K562 (cell line): ENCODE data around the gene PRDM1. TPM values are rescaled to one million over a fixed set of nuclear protein-coding genes. Genes with fewer than 3 reads are reported as not detected.

Source experiments
- ATAC-seq: fragments of 200-7000 bp; cut with Tn5 transposase; 3 replicates; pipeline ENCODE4 v1.9.1; 2020; ENCODE audit warnings: moderate library complexity
- BruUV-seq: library from RNA; stranded (reverse); fragments of 400-500 nt; replicated peaks from 2 replicates; lab custom pipeline; 2021; lab: Mats Ljungman, UMichigan
- CTCF ChIA-PET: fragments of 300-600 bp; formaldehyde crosslinking; extraction: SDS; loops from one replicate; lab custom pipeline; 2021; ENCODE audit warnings: low intra/inter-chr PET ratio; lab: Yijun Ruan, JAX
- POLR2A ChIA-PET: fragments of 300-600, 350-650 bp; sonication (Branson Sonifier 250); formaldehyde crosslinking; extraction: SDS; loops from one replicate; lab custom pipeline; 2021; ENCODE audit warnings: antibody characterized with exemption, inconsistent platforms; lab: Yijun Ruan, JAX
- DNase-seq, 4 experiments: peaks; one replicate each; pipeline versions ENCODE4 v3.0.0 to v3.0.0-alpha.2; 2011 to 2018; ENCODE audit warnings: low spot score in 3 of 4, mixed read lengths in 3 of 4; ENCODE audit errors: extremely low read depth in 1 of 4
- FAIRE-seq: peaks from 2 replicates; lab custom pipeline; 2011; peaks lifted over from hg19 to GRCh38; lab: Jason Lieb, UNC
- H2AFZ ChIP-seq: 2 replicates; pipeline ENCODE4 v1.6.0; 2011; ENCODE audit warnings: low read depth, low read length, control low read depth, inconsistent platforms
- H3K27ac ChIP-seq: fragments of 200-600 bp; 3 replicates; pipeline ENCODE4 v1.8.0; 2011; ENCODE audit warnings: low read depth, mild to moderate bottlenecking, control low read depth, inconsistent platforms, low read length, moderate library complexity, mixed read lengths; ENCODE audit errors: extremely low read depth
- H3K27me3 ChIP-seq, 2 experiments: fragments of 300-600 bp in 1 of 2; 2 replicates in 1 of 2; 3 replicates in 1 of 2; pipeline versions ENCODE4 v1.6.0 to v1.8.0; 2011; ENCODE audit warnings: inconsistent platforms in 2 of 2, low read length in 2 of 2, mild to moderate bottlenecking in 1 of 2, mixed read lengths in 1 of 2, moderate library complexity in 1 of 2; ENCODE audit not compliant: control insufficient read depth in 2 of 2, insufficient read depth in 2 of 2
- H3K36me3 ChIP-seq: fragments of 300-600 bp; 3 replicates; pipeline ENCODE4 v1.8.0; 2011; ENCODE audit warnings: mild to moderate bottlenecking, low read length, inconsistent platforms; ENCODE audit not compliant: control insufficient read depth, insufficient read depth
- H3K4me1 ChIP-seq, 2 experiments: fragments of 200-600 bp in 1 of 2; replicated peaks in 1 of 2; 2 replicates in 1 of 2; 3 replicates in 1 of 2; pipeline versions ENCODE4 v1.5.1 to v1.8.0; 2011; ENCODE audit warnings: inconsistent platforms in 2 of 2, low read length in 2 of 2, mild to moderate bottlenecking in 1 of 2, mixed read lengths in 1 of 2, moderate library complexity in 1 of 2; ENCODE audit not compliant: control insufficient read depth in 2 of 2, insufficient read depth in 2 of 2
- H3K4me2 ChIP-seq: 2 replicates; pipeline ENCODE4 v1.6.1; 2011; ENCODE audit warnings: low read length, control low read depth, inconsistent platforms, mixed read lengths; ENCODE audit not compliant: insufficient read depth
- H3K4me3 ChIP-seq: fragments of 200-600 bp; sonication (generic), shearing (Covaris generic); 2 replicates; pipeline ENCODE4 v1.5.1; 2016; ENCODE audit warnings: control low read depth, inconsistent platforms
- H3K79me2 ChIP-seq: fragments of 200-600 bp; 3 replicates; pipeline ENCODE4 v1.8.0; 2011; ENCODE audit warnings: low read length, inconsistent platforms; ENCODE audit not compliant: control insufficient read depth, insufficient read depth
- H3K9ac ChIP-seq, 2 experiments: 2 replicates each; pipeline versions ENCODE4 v1.6.0 to v1.6.1; 2011; ENCODE audit warnings: low read depth in 2 of 2, low read length in 2 of 2, control low read depth in 1 of 2, inconsistent platforms in 1 of 2, mild to moderate bottlenecking in 1 of 2, mixed read lengths in 1 of 2; ENCODE audit not compliant: insufficient read depth in 1 of 2
- H3K9me1 ChIP-seq: one replicate; pipeline ENCODE4 v1.6.0; 2011; ENCODE audit warnings: inconsistent platforms, mild to moderate bottlenecking, low read length, moderate library complexity; ENCODE audit not compliant: control insufficient read depth, insufficient read depth
- H3K9me3 ChIP-seq: replicated peaks from 2 replicates; pipeline ENCODE4 v1.5.1; 2011; ENCODE audit warnings: low read depth, low read length, inconsistent platforms; ENCODE audit not compliant: control insufficient read depth, insufficient read depth
- H4K20me1 ChIP-seq: replicated peaks from 2 replicates; pipeline ENCODE4 v1.6.1; 2011; ENCODE audit warnings: low read length, inconsistent platforms, mixed read lengths; ENCODE audit not compliant: control insufficient read depth, insufficient read depth
- CEBPB ChIP-seq: fragments of 450-650 bp; IDR thresholded peaks from 2 replicates; pipeline ENCODE4 v1.6.1; 2016; ENCODE audit warnings: missing genetic modification characterization, missing compliant biosample characterization
- DACH1 ChIP-seq: fragments of 450-650 bp; IDR thresholded peaks from 2 replicates; pipeline ENCODE4 v1.6.1; 2018; ENCODE audit not compliant: partially characterized antibody
- EHMT2 ChIP-seq: fragments of 450-650 bp; IDR thresholded peaks from 2 replicates; pipeline ENCODE4 v1.6.1; 2018; ENCODE audit warnings: antibody characterized with exemption
- ESRRA ChIP-seq: fragments of 450-650 bp; IDR thresholded peaks from 2 replicates; pipeline ENCODE4 v1.6.1; 2014; ENCODE audit warnings: low read depth, mild to moderate bottlenecking, moderate library complexity, borderline replicate concordance
- FOXM1 ChIP-seq, 2 experiments: fragments of 450-650 bp in 1 of 2; sonication (generic) in 1 of 2; formaldehyde crosslinking in 1 of 2; IDR thresholded peaks; 2 replicates each; pipeline versions ENCODE4 v1.6.1 to v1.9.0; 2017 to 2022; ENCODE audit warnings: low read depth in 2 of 2, mild to moderate bottlenecking in 2 of 2, missing genetic modification reagents in 1 of 2, moderate library complexity in 1 of 2
- NFIC ChIP-seq: fragments of 450-650 bp; IDR thresholded peaks from 2 replicates; pipeline ENCODE4 v1.6.1; 2017; ENCODE audit warnings: mild to moderate bottlenecking, inconsistent platforms
- NR4A1 ChIP-seq, 2 experiments: fragments of 250-450 bp in 1 of 2; fragments of 450-650 bp in 1 of 2; sonication (Bioruptor Pico) in 1 of 2; IDR thresholded peaks; 2 replicates each; pipeline versions ENCODE4 v1.4.0 to v1.6.1; 2016 to 2020; ENCODE audit warnings: mild to moderate bottlenecking in 2 of 2, missing compliant biosample characterization in 1 of 2, missing genetic modification characterization in 1 of 2, moderate library complexity in 1 of 2
- RBM17 ChIP-seq: fragments of 200-400 bp; formaldehyde crosslinking; IDR thresholded peaks from 2 replicates; pipeline ENCODE4 v1.6.1; 2017; ENCODE audit warnings: low read depth, mild to moderate bottlenecking, low read length, borderline replicate concordance
- TAF1 ChIP-seq: IDR thresholded peaks from 2 replicates; pipeline ENCODE4 v1.6.1; 2011; ENCODE audit warnings: mild to moderate bottlenecking, low read length, moderate library complexity; ENCODE audit not compliant: insufficient read depth, control insufficient read depth, severe bottlenecking; ENCODE audit errors: extremely low read depth
- TARDBP ChIP-seq: fragments of 450-650 bp; IDR thresholded peaks from 2 replicates; pipeline ENCODE4 v1.6.1; 2016
- TEAD4 ChIP-seq, 2 experiments: sonication (generic) in 1 of 2; formaldehyde crosslinking in 1 of 2; IDR thresholded peaks; 2 replicates each; pipeline versions ENCODE4 v1.6.1 to v1.8.0; 2012 to 2022; ENCODE audit warnings: borderline replicate concordance in 1 of 2, inconsistent platforms in 1 of 2, low read length in 1 of 2, mild to moderate bottlenecking in 1 of 2, missing genetic modification reagents in 1 of 2
- ZNF707 ChIP-seq: fragments of 250-450 bp; sonication (Bioruptor Pico); conservative IDR thresholded peaks from 2 replicates; pipeline ENCODE4 v1.8.0; 2022; ENCODE audit warnings: inconsistent platforms, mild to moderate bottlenecking, moderate library complexity
- ZNF76 ChIP-seq: fragments of 250-450 bp; sonication (Bioruptor Pico); IDR thresholded peaks from 2 replicates; pipeline ENCODE4 v1.4.0; 2020; ENCODE audit warnings: mild to moderate bottlenecking, moderate library complexity, borderline replicate concordance
- ZNF766 ChIP-seq: fragments of 200-800 bp; sonication (Bioruptor generic); conservative IDR thresholded peaks from 2 replicates; pipeline ENCODE4 v1.6.1; 2016; ENCODE audit warnings: missing genetic modification characterization, missing compliant biosample characterization
- WGBS: fragments of 100-300 bp; shearing (Covaris generic); methylation state at CpG from one replicate; pipeline ENCODE4 v1.1.6; 2016; ENCODE audit warnings: low coverage, mixed read lengths; ENCODE audit not compliant: insufficient coverage; ENCODE audit errors: missing lambda C conversion rate; 5-methylcytosine and 5-hydroxymethylcytosine counted together
- in situ Hi-C: fragments of 300-500 bp; cut with MboI; formaldehyde crosslinking; loops from 4 replicates; pipeline ENCODE4 v1.15.0; 2018; ENCODE audit warnings: inconsistent platforms, mixed read lengths
- intact Hi-C: fragments of 100-400 bp; cut with micrococcal nuclease; formaldehyde crosslinking; loops from 2 replicates; pipeline ENCODE4 v1.14.2; 2022
- polyA plus RNA-seq, 8 experiments: library from polyadenylated mRNA; depleted of rRNA in 4 of 8; stranded (reverse) in 5 of 8; unstranded in 3 of 8; fragments of >200 nt; fragmentation: Nextera tagmentation in 2 of 8; fragmentation: Illumina TruSeq in 1 of 8; extraction: Ambion mirVana in 2 of 8; extraction: Trizol in 1 of 8; gene quantifications; 2 replicates each; pipeline versions ENCODE4 v1.2.1 to v1.2.3, GENCODE V29; 2011 to 2014; ENCODE audit warnings: inconsistent platforms in 1 of 8, missing spikeins in 1 of 8
- total RNA-seq, 7 experiments: library from RNA; depleted of rRNA in 6 of 7; stranded (reverse); fragments of >200 nt in 6 of 7; fragmentation: Illumina TruSeq in 2 of 7; extraction: Trizol in 2 of 7; gene quantifications; 2 replicates each; pipeline versions ENCODE4 v1.2.1 to v1.2.3, GENCODE V29; 2011 to 2021; ENCODE audit warnings: low replicate concordance in 1 of 7
- TF ChIP-seq, protein P1 (sequence below), 2 experiments: fragments of 450-650 bp; IDR thresholded peaks; 2 replicates each; pipeline ENCODE4 v1.6.1; 2018; ENCODE audit warnings: mild to moderate bottlenecking in 2 of 2, low read depth in 1 of 2; ENCODE audit not compliant: partially characterized antibody in 2 of 2
- TF ChIP-seq, protein P2 (sequence below): fragments of 200-400 bp; formaldehyde crosslinking; IDR thresholded peaks from 2 replicates; pipeline ENCODE4 v1.6.1; 2017; ENCODE audit warnings: mild to moderate bottlenecking, low read depth, low read length, moderate library complexity

Gene PRDM1
- total and polyA plus RNA-seq, 9 of the 15 experiments (the other 6 are each of a cell fraction or from before 2014, with no cell fraction given): 0.09 to 0.89 (median 0.27) TPM

DNA sequence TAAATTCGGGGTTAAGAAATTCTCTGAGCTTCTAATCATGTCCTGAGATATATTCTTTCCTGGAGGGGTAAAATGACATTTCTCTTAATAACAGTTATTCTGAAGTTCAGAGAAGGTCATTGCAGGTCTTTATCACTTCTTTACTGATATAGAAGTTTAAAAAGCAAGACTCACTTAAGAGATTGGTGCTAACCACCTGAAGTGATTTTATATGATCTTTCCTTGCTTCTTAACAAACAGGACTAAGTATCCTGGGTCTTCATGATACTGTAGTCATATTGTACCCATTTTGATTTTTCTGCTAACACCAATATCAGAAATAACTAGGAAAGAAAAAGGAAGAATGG, 39.3 kb upstream of the PRDM1 start:
- Histone ChIP-seq H3K4me1 (peaks cover 0 to 10% of the 10 kb centered on the region in 2 experiments; a peak in 4 of 5 replicates), H2AFZ (peak overlapping the region; percentile 89), H3K9ac (no peak overlapping the region), H4K20me1 (no peaks in the 10 kb centered on the region), H3K27me3 (peaks cover 0 to 8% of the 10 kb centered on the region in 2 experiments; a peak in 1 of 5 replicates), H3K4me3 (no peak overlapping the region), H3K9me3 (no peaks in the 10 kb centered on the region), H3K9me1 (no peaks in the 10 kb centered on the region), H3K36me3 (no peaks in the 10 kb centered on the region), H3K79me2 (no peaks in the 10 kb centered on the region), H3K4me2 (peak overlapping the region; percentile 77; the same call in 1 of the 2 replicates), H3K27ac (no peak overlapping the region)
- no TSS peak for BruUV-seq
- in situ Hi-C loops (no loop called here), intact Hi-C loops (no loop called here)
- 25% methylated on average over 1 of the region's 1 CpG for WGBS
- FAIRE-seq: no peak
- ATAC-seq: no peak
- ChIA-PET CTCF (no interaction called here), POLR2A (interaction anchor here (1.6 kb wide), 1 partner anchor 10 kb away, joined by 6 read pairs; no protein-coding TSS in a partner anchor)
- DNase-seq: no peak
- no peak for TF ChIP-seq ESRRA
- TF ChIP-seq NR4A1 (CRISPR knock-in tag; IDR thresholded peaks at IDR 0.05): no peak
- no peak for TF ChIP-seq NR4A1 (tag; IDR thresholded peaks at IDR 0.05)
- TF ChIP-seq, protein P1, sequence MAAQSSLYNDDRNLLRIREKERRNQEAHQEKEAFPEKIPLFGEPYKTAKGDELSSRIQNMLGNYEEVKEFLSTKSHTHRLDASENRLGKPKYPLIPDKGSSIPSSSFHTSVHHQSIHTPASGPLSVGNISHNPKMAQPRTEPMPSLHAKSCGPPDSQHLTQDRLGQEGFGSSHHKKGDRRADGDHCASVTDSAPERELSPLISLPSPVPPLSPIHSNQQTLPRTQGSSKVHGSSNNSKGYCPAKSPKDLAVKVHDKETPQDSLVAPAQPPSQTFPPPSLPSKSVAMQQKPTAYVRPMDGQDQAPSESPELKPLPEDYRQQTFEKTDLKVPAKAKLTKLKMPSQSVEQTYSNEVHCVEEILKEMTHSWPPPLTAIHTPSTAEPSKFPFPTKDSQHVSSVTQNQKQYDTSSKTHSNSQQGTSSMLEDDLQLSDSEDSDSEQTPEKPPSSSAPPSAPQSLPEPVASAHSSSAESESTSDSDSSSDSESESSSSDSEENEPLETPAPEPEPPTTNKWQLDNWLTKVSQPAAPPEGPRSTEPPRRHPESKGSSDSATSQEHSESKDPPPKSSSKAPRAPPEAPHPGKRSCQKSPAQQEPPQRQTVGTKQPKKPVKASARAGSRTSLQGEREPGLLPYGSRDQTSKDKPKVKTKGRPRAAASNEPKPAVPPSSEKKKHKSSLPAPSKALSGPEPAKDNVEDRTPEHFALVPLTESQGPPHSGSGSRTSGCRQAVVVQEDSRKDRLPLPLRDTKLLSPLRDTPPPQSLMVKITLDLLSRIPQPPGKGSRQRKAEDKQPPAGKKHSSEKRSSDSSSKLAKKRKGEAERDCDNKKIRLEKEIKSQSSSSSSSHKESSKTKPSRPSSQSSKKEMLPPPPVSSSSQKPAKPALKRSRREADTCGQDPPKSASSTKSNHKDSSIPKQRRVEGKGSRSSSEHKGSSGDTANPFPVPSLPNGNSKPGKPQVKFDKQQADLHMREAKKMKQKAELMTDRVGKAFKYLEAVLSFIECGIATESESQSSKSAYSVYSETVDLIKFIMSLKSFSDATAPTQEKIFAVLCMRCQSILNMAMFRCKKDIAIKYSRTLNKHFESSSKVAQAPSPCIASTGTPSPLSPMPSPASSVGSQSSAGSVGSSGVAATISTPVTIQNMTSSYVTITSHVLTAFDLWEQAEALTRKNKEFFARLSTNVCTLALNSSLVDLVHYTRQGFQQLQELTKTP (IDR thresholded peaks at IDR 0.05; ENCODE audit: low read depth in 1 of 2, partially characterized antibody in 2 of 2): peak in 1 of 2 experiments; percentile 90
- TF ChIP-seq TEAD4 (IDR thresholded peaks at IDR 0.05; ENCODE audit: low read length): no peak
- TF ChIP-seq TEAD4 (CRISPR knock-in tag; IDR thresholded peaks at IDR 0.05; ENCODE audit: borderline replicate concordance): no peak
- TF ChIP-seq, protein P2, sequence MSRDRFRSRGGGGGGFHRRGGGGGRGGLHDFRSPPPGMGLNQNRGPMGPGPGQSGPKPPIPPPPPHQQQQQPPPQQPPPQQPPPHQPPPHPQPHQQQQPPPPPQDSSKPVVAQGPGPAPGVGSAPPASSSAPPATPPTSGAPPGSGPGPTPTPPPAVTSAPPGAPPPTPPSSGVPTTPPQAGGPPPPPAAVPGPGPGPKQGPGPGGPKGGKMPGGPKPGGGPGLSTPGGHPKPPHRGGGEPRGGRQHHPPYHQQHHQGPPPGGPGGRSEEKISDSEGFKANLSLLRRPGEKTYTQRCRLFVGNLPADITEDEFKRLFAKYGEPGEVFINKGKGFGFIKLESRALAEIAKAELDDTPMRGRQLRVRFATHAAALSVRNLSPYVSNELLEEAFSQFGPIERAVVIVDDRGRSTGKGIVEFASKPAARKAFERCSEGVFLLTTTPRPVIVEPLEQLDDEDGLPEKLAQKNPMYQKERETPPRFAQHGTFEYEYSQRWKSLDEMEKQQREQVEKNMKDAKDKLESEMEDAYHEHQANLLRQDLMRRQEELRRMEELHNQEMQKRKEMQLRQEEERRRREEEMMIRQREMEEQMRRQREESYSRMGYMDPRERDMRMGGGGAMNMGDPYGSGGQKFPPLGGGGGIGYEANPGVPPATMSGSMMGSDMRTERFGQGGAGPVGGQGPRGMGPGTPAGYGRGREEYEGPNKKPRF: no peak
- TF ChIP-seq ZNF707 (CRISPR knock-in tag): no peak
- no peak for TF ChIP-seq FOXM1 (IDR thresholded peaks at IDR 0.05; ENCODE audit: low read depth)
- no peak for TF ChIP-seq FOXM1 (CRISPR knock-in tag; IDR thresholded peaks at IDR 0.05; ENCODE audit: low read depth)
- no peak for TF ChIP-seq RBM17
- TF ChIP-seq EHMT2: no peak
- TF ChIP-seq DACH1: no peak
- TF ChIP-seq NFIC: peak; percentile 17; the same call in 1 of the 2 replicates
- no peak for TF ChIP-seq ZNF76 (CRISPR knock-in tag)
- no peak for TF ChIP-seq ZNF766
- TF ChIP-seq TAF1: no peak
- no peak for TF ChIP-seq TARDBP
- TF ChIP-seq CEBPB: 0 out of 2 replicates have a peak, but pooled peaks have one; percentile 3
